HCT116 (cell line): ENCODE data around the gene LCN10. TPM values are rescaled to one million over a fixed set of nuclear protein-coding genes. Genes with fewer than 3 reads are reported as not detected.

Experiments
- ATAC-seq: fragments of 200-7000 bp; cut with Tn5 transposase; 2 replicates; pipeline ENCODE4 v1.9.1; 2020; ENCODE audit warnings: mild to moderate bottlenecking, moderate library complexity
- BruUV-seq: library from RNA; stranded (reverse); fragments of 400-500 nt; replicated peaks from 2 replicates; lab custom pipeline; 2021; lab: Mats Ljungman, UMichigan
- CTCF ChIA-PET: fragments of 300-600 bp; sonication (Branson Sonifier 250); formaldehyde crosslinking; loops from one replicate; lab custom pipeline; 2021; ENCODE audit warnings: antibody characterized with exemption; lab: Charles Lee
- POLR2A ChIA-PET: fragments of 300-600, 350-600 bp; sonication (Branson Sonifier 250); formaldehyde crosslinking; loops from one replicate; lab custom pipeline; 2021; ENCODE audit warnings: antibody characterized with exemption; lab: Charles Lee
- RAD21 ChIA-PET, 2 experiments: fragments of 300-600 bp; sonication (Branson Sonifier 250); formaldehyde crosslinking; loops; one replicate each; lab custom pipeline; 2023; ENCODE audit warnings: low total read pairs in 2 of 2; ENCODE audit not compliant: uncharacterized antibody in 2 of 2, unreplicated experiment in 2 of 2, low non-redundant PET in 1 of 2; lab: Charles Lee
- DNase-seq: peaks from one replicate; pipeline ENCODE4 v3.0.0-alpha.2; 2010; ENCODE audit warnings: low read depth, low spot score
- H2AFZ ChIP-seq: fragments of 200-600 bp; shearing (Covaris generic), sonication (generic); 2 replicates; pipeline ENCODE4 v1.6.1; 2017; ENCODE audit warnings: low read depth, mixed run types, mixed read lengths, antibody characterized with exemption, low read length; ENCODE audit not compliant: poor library complexity, severe bottlenecking
- H3K27ac ChIP-seq: 2 replicates; pipeline ENCODE4 v1.5.1; 2012; ENCODE audit warnings: low read depth, low read length
- H3K27me3 ChIP-seq: fragments of 200-600 bp; sonication (generic); 2 replicates; pipeline ENCODE4 v1.6.1; 2016; ENCODE audit warnings: mixed run types, low read length, mixed read lengths; ENCODE audit not compliant: insufficient read depth
- H3K36me3 ChIP-seq, 2 experiments: fragments of 200-500 bp in 1 of 2; fragments of 200-600 bp in 1 of 2; sonication (Bioruptor generic) in 1 of 2; sonication (generic) in 1 of 2; 2 replicates each; pipeline versions ENCODE4 v1.5.1 to v1.6.1; 2014 to 2016; ENCODE audit warnings: low read length in 2 of 2, inconsistent platforms in 1 of 2, mixed read lengths in 1 of 2, mixed run types in 1 of 2; ENCODE audit not compliant: insufficient read depth in 2 of 2, control insufficient read depth in 1 of 2
- H3K4me1 ChIP-seq, 2 experiments: fragments of 200-600 bp in 1 of 2; sonication (generic) in 1 of 2; 2 replicates each; pipeline versions ENCODE4 v1.5.1 to v1.6.1; 2012 to 2017; ENCODE audit warnings: low read length in 2 of 2, inconsistent platforms in 1 of 2, mild to moderate bottlenecking in 1 of 2, mixed read lengths in 1 of 2, mixed run types in 1 of 2, moderate library complexity in 1 of 2; ENCODE audit not compliant: insufficient read depth in 2 of 2, control insufficient read depth in 1 of 2
- H3K4me2 ChIP-seq: fragments of 200-600 bp; sonication (generic); 2 replicates; pipeline ENCODE4 v1.6.1; 2017; ENCODE audit warnings: mixed run types, low read length, mixed read lengths
- H3K4me3 ChIP-seq, 2 experiments: fragments of 200-600 bp in 1 of 2; sonication (generic) in 1 of 2; replicated peaks in 1 of 2; 2 replicates each; pipeline ENCODE4 v1.5.1; 2011 to 2016; ENCODE audit warnings: low read length in 2 of 2, control low read depth in 1 of 2, low read depth in 1 of 2, mild to moderate bottlenecking in 1 of 2, mixed read lengths in 1 of 2, mixed run types in 1 of 2
- H3K79me2 ChIP-seq: fragments of 200-600 bp; sonication (generic); 2 replicates; pipeline ENCODE4 v1.6.1; 2017; ENCODE audit warnings: mild to moderate bottlenecking, mixed run types, low read length, moderate library complexity, mixed read lengths; ENCODE audit not compliant: insufficient read depth
- H3K9ac ChIP-seq: fragments of 200-600 bp; sonication (generic); 2 replicates; pipeline ENCODE4 v1.6.1; 2016; ENCODE audit warnings: low read length, mixed read lengths
- H3K9me2 ChIP-seq: fragments of 200-600 bp; sonication (generic), shearing (Covaris generic); 2 replicates; pipeline ENCODE4 v1.6.1; 2017; ENCODE audit warnings: mixed run types, mild to moderate bottlenecking, moderate library complexity; ENCODE audit not compliant: insufficient read depth
- H3K9me3 ChIP-seq, 2 experiments: fragments of 200-500 bp in 1 of 2; fragments of 200-600 bp in 1 of 2; sonication (Bioruptor generic) in 1 of 2; sonication (generic) in 1 of 2; 2 replicates each; pipeline ENCODE4 v1.6.1; 2014 to 2017; ENCODE audit warnings: low read length in 2 of 2, mixed read lengths in 2 of 2, inconsistent platforms in 1 of 2, low read depth in 1 of 2, mild to moderate bottlenecking in 1 of 2, mixed run types in 1 of 2, moderate library complexity in 1 of 2; ENCODE audit not compliant: control insufficient read depth in 1 of 2, insufficient read depth in 1 of 2
- H4K20me1 ChIP-seq: fragments of 200-600 bp; sonication (generic), shearing (Covaris generic); 2 replicates; pipeline ENCODE4 v1.6.1; 2017; ENCODE audit warnings: mixed run types, mild to moderate bottlenecking, moderate library complexity; ENCODE audit not compliant: insufficient read depth
- CBX3 ChIP-seq: IDR thresholded peaks from 2 replicates; pipeline ENCODE4 v1.6.1; 2012; ENCODE audit warnings: low read depth
- CEBPB ChIP-seq: IDR thresholded peaks from 2 replicates; pipeline ENCODE4 v1.6.1; 2012; ENCODE audit warnings: low read depth
- CTCF ChIP-seq, 3 experiments: fragments of 200-600 bp in 1 of 3; sonication (generic) in 1 of 3; IDR thresholded peaks in 2 of 3; conservative IDR thresholded peaks in 1 of 3; 2 replicates each; pipeline ENCODE4 v1.5.1; 2012 to 2017; ENCODE audit warnings: low read depth in 2 of 3, low read length in 2 of 3, antibody characterized with exemption in 1 of 3, borderline replicate concordance in 1 of 3, control low read depth in 1 of 3, mild to moderate bottlenecking in 1 of 3, mixed read lengths in 1 of 3, mixed run types in 1 of 3, moderate library complexity in 1 of 3; ENCODE audit not compliant: insufficient read depth in 1 of 3
- EGR1 ChIP-seq: IDR thresholded peaks from 2 replicates; pipeline ENCODE4 v1.6.1; 2012; ENCODE audit warnings: low read depth
- ELF1 ChIP-seq: IDR thresholded peaks from 2 replicates; pipeline ENCODE4 v1.6.1; 2012; ENCODE audit warnings: low read depth, borderline replicate concordance
- EZH2 ChIP-seq: fragments of 200-600 bp; sonication (generic); IDR thresholded peaks from 2 replicates; pipeline ENCODE4 v1.6.1; 2017; ENCODE audit warnings: antibody characterized with exemption, mixed run types
- YY1 ChIP-seq: IDR thresholded peaks from 2 replicates; pipeline ENCODE4 v1.6.1; 2011; ENCODE audit warnings: low read length, low read depth, moderate library complexity, mild to moderate bottlenecking; ENCODE audit not compliant: insufficient replicate concordance; ENCODE audit errors: extremely low read depth
- intact Hi-C: fragments of 100-400 bp; cut with micrococcal nuclease; formaldehyde crosslinking; loops from 2 replicates; pipeline ENCODE4 v1.10.0; 2022
- total RNA-seq: library from RNA; stranded (reverse); gene quantifications from one replicate; pipeline ENCODE4 v1.2.1, GENCODE V29; 2021; ENCODE audit not compliant: unreplicated experiment

LCN10 gene
- total RNA-seq, 1 experiment from 2014 or later: not detected

- no peak overlapping the region for H3K4me2 ChIP-seq
- H3K4me1 ChIP-seq: no peaks in the 10 kb centered on the region
- DNase-seq: no peak
- no TSS peak for BruUV-seq
- TF ChIP-seq EGR1: no peak
- TF ChIP-seq YY1: no peak
- no peak for TF ChIP-seq ELF1
- no peak for TF ChIP-seq CEBPB
- TF ChIP-seq CTCF (IDR thresholded peaks at IDR 0.05 in 2 of 3, conservative IDR thresholded peaks at IDR 0.05 in 1 of 3; ENCODE audit: borderline replicate concordance in 1 of 3, insufficient read depth in 1 of 3, low read depth in 2 of 3, low read length in 2 of 3): no peak
- no peak for TF ChIP-seq CBX3
- no peak for TF ChIP-seq EZH2
- no peak for ATAC-seq
- ChIA-PET CTCF (interaction anchor here (1.4 kb wide), 1 partner anchor 9 kb away, joined by 4 read pairs; the partner anchor contains the start of gene LCN8), RAD21 (no interaction called here), POLR2A (no interaction called here)
- H4K20me1 ChIP-seq: no peaks in the 10 kb centered on the region
- peaks cover 4 to 12% of the 10 kb centered on the region in 2 experiments; a peak in 3 of 4 replicates for H3K9me3 ChIP-seq
- H2AFZ ChIP-seq: no peak overlapping the region
- intact Hi-C loops: no loop called here
- no peak overlapping the region for H3K4me3 ChIP-seq
- H3K27ac ChIP-seq: no peak overlapping the region
- no peaks in the 10 kb centered on the region for H3K36me3 ChIP-seq
- no peak overlapping the region for H3K9ac ChIP-seq
- H3K9me2 ChIP-seq: no peaks in the 10 kb centered on the region
- no peaks in the 10 kb centered on the region for H3K79me2 ChIP-seq
- H3K27me3 ChIP-seq: no peaks in the 10 kb centered on the region
Observed at GRCh38 chr9:136748666-136749611, 6.2 kb upstream of the LCN10 start.
